HepG2 (cell line): ENCODE results near the gene FITM1. TPM values are rescaled to one million over a fixed set of nuclear protein-coding genes. Genes with fewer than 3 reads are reported as not detected.
A peak's percentile ranks its signal among the peaks of the same experiment; 100 is the strongest.

Experiments used
- BRCA1 ChIP-seq: sonication (generic); formaldehyde crosslinking; IDR thresholded peaks from 2 replicates; pipeline ENCODE4 v1.4.0; 2020; ENCODE audit warnings: missing genetic modification reagents
- HHEX ChIP-seq: IDR thresholded peaks from 2 replicates; pipeline ENCODE4 v1.6.1; 2016; ENCODE audit warnings: control low read depth
- JUN ChIP-seq: sonication (generic); formaldehyde crosslinking; IDR thresholded peaks from 2 replicates; pipeline ENCODE4 v1.4.0; 2020; ENCODE audit warnings: mild to moderate bottlenecking, missing genetic modification reagents
- NCOA2 ChIP-seq: sonication (generic); formaldehyde crosslinking; IDR thresholded peaks from 2 replicates; pipeline ENCODE4 v1.8.0; 2022; ENCODE audit warnings: inconsistent platforms
- PAX8 ChIP-seq: sonication (generic); formaldehyde crosslinking; IDR thresholded peaks from 2 replicates; pipeline ENCODE4 v1.8.0; 2022; ENCODE audit warnings: mild to moderate bottlenecking, missing genetic modification reagents, borderline replicate concordance
- RBM22 ChIP-seq: fragments of 200-400 bp; formaldehyde crosslinking; optimal IDR thresholded peaks from 2 replicates; pipeline ENCODE3; 2017; ENCODE audit warnings: mild to moderate bottlenecking, low read length, moderate library complexity
- RFXAP ChIP-seq: sonication (generic); formaldehyde crosslinking; IDR thresholded peaks from 2 replicates; pipeline ENCODE4 v1.4.0; 2020; ENCODE audit warnings: missing genetic modification reagents, borderline replicate concordance
- TCF12 ChIP-seq, 2 experiments: fragments of 450-650 bp in 1 of 2; sonication (generic) in 1 of 2; formaldehyde crosslinking in 1 of 2; IDR thresholded peaks; 2 replicates each; pipeline versions ENCODE4 v1.6.1 to v1.8.0; 2017 to 2022; ENCODE audit warnings: antibody characterized with exemption in 1 of 2, mild to moderate bottlenecking in 1 of 2, missing genetic modification reagents in 1 of 2, moderate library complexity in 1 of 2
- TEAD2 ChIP-seq: sonication (generic); formaldehyde crosslinking; IDR thresholded peaks from 2 replicates; pipeline ENCODE4 v1.9.0; 2021; ENCODE audit warnings: missing genetic modification reagents
- ZC3H13 ChIP-seq: sonication (generic); formaldehyde crosslinking; IDR thresholded peaks from 2 replicates; pipeline ENCODE4 v1.8.1; 2023; ENCODE audit warnings: mild to moderate bottlenecking, missing genetic modification reagents, moderate library complexity
- ZNF34 ChIP-seq: sonication (generic); formaldehyde crosslinking; IDR thresholded peaks from 2 replicates; pipeline ENCODE4 v1.4.0; 2020; ENCODE audit warnings: mild to moderate bottlenecking, missing genetic modification reagents, borderline replicate concordance
- ZNF614 ChIP-seq: IDR thresholded peaks from 2 replicates; pipeline ENCODE4 v1.6.1; 2018; ENCODE audit warnings: missing biosample characterization, missing genetic modification reagents, inconsistent platforms, borderline replicate concordance
- ZNF724P ChIP-seq: sonication (generic); formaldehyde crosslinking; IDR thresholded peaks from 2 replicates; pipeline ENCODE4 v1.8.0; 2022; ENCODE audit warnings: missing genetic modification reagents, borderline replicate concordance
- ZNF761 ChIP-seq: sonication (generic); formaldehyde crosslinking; conservative IDR thresholded peaks from 2 replicates; pipeline ENCODE4 v1.4.0; 2020; ENCODE audit warnings: mild to moderate bottlenecking, missing genetic modification reagents
- ZNF772 ChIP-seq: sonication (generic); formaldehyde crosslinking; IDR thresholded peaks from 2 replicates; pipeline ENCODE4 v1.5.0; 2020; ENCODE audit warnings: mild to moderate bottlenecking, missing genetic modification reagents
- polyA plus RNA-seq, 8 experiments: library from polyadenylated mRNA; depleted of rRNA in 3 of 8; stranded (reverse) in 7 of 8; unstranded in 1 of 8; fragments of >200 nt; fragmentation: Illumina TruSeq in 4 of 8; extraction: Trizol in 4 of 8; gene quantifications; 2 replicates each; pipeline versions ENCODE4 v1.2.1 to v1.2.3, GENCODE V29; 2011 to 2016; ENCODE audit warnings: low read depth in 4 of 8, missing spikeins in 1 of 8, mixed read lengths in 1 of 8; ENCODE audit not compliant: insufficient read depth in 1 of 8
- total RNA-seq, 5 experiments: library from RNA; depleted of rRNA; stranded (reverse); fragments of >200 nt; fragmentation: Illumina TruSeq; extraction: Trizol; gene quantifications; 2 replicates each; pipeline ENCODE4 v1.2.3, GENCODE V29; 2016; ENCODE audit warnings: low read depth in 1 of 5
- TF ChIP-seq, protein P1 (sequence below): sonication (generic); formaldehyde crosslinking; IDR thresholded peaks from 2 replicates; pipeline ENCODE4 v1.5.0; 2020; ENCODE audit warnings: missing genetic modification reagents, mild to moderate bottlenecking, borderline replicate concordance
- TF ChIP-seq, protein P2 (sequence below): sonication (generic); formaldehyde crosslinking; IDR thresholded peaks from 2 replicates; pipeline ENCODE4 v1.5.0; 2020; ENCODE audit warnings: mild to moderate bottlenecking, missing genetic modification reagents
- TF ChIP-seq, protein P3 (sequence below): IDR thresholded peaks from 2 replicates; pipeline ENCODE4 v1.6.1; 2016; ENCODE audit warnings: low read depth, borderline replicate concordance
- TF ChIP-seq, protein P4 (sequence below), 2 experiments: sonication (generic) in 1 of 2; formaldehyde crosslinking in 1 of 2; IDR thresholded peaks; 2 replicates each; pipeline versions ENCODE4 v1.6.1 to v1.9.0; 2014 to 2022; ENCODE audit warnings: antibody characterized with exemption in 1 of 2, borderline replicate concordance in 1 of 2, inconsistent platforms in 1 of 2, low read depth in 1 of 2, missing genetic modification reagents in 1 of 2

FITM1 gene
- total and polyA plus RNA-seq, 2 of the 13 experiments (the other 11 are each of a cell fraction or from before 2014, with no cell fraction given) = 2.7 to 5.8 TPM

DNA sequence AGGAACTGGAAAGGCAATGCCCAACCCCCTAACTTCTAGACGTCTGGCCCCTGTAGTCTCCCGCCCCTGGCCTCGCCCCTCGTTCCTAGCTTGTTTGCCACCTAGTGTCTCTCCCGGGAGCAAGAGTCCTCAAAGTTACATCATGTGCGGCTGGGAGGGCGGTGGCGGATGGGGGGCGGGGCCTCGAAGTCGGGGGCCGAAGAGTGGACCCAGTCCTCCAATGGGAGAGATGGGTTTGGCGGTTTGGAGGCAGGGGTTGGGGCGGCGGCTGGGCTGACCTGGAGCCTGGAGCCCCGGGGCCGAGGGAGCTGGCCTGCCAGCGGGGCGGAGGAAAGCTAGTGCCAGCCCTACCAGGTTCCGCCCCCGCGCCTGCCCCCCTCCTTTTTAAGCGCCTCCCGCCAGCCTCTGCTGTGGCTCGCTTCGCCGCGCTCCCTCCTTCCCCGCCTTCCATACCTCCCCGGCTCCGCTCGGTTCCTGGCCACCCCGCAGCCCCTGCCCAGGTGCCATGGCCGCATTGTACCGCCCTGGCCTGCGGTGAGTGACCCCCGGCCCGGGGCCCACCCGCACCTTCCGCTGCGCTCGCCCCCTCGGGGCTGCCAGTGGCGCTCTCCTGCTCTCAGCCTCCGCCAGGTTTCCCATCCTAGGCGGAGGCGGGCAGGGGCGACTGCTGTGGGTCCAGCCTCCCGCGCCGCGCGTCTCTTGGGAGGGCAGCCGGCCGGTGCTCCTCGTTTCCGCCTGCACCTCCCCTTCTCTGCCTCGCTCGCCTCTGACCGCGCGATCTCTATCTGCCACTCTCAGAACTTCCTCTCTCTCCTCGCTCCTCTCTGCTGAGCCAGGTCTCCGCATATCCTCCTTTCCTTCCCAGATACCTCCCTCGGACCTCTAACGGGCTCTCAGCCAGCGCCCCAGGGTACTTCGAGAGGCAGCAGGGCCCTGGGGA, 36.3 kb upstream of the FITM1 start, which contains the start of gene PCK2 (continued):
- peak; percentile 82 for TF ChIP-seq NCOA2 (CRISPR knock-in tag)
- TF ChIP-seq RFXAP (CRISPR knock-in tag) = peak; percentile 91; the same call in 1 of the 2 replicates
- TF ChIP-seq ZNF761 (CRISPR knock-in tag) = peak; percentile 85
- peak; percentile 97 for TF ChIP-seq BRCA1 (CRISPR knock-in tag)
- peak; percentile 99 for TF ChIP-seq ZNF724P (CRISPR knock-in tag)
- peak; percentile 93 for TF ChIP-seq TEAD2 (CRISPR knock-in tag)
- TF ChIP-seq HHEX = no peak; the same call in 1 of the 2 replicates
- no peak; the same call in none of the 2 replicates for TF ChIP-seq ZNF772 (CRISPR knock-in tag)
- TF ChIP-seq, protein P1, sequence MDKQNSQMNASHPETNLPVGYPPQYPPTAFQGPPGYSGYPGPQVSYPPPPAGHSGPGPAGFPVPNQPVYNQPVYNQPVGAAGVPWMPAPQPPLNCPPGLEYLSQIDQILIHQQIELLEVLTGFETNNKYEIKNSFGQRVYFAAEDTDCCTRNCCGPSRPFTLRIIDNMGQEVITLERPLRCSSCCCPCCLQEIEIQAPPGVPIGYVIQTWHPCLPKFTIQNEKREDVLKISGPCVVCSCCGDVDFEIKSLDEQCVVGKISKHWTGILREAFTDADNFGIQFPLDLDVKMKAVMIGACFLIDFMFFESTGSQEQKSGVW (CRISPR knock-in tag) = no peak
- no peak for TF ChIP-seq ZC3H13 (CRISPR knock-in tag)
- TF ChIP-seq RBM22 = peak; percentile 94
- TF ChIP-seq, protein P2, sequence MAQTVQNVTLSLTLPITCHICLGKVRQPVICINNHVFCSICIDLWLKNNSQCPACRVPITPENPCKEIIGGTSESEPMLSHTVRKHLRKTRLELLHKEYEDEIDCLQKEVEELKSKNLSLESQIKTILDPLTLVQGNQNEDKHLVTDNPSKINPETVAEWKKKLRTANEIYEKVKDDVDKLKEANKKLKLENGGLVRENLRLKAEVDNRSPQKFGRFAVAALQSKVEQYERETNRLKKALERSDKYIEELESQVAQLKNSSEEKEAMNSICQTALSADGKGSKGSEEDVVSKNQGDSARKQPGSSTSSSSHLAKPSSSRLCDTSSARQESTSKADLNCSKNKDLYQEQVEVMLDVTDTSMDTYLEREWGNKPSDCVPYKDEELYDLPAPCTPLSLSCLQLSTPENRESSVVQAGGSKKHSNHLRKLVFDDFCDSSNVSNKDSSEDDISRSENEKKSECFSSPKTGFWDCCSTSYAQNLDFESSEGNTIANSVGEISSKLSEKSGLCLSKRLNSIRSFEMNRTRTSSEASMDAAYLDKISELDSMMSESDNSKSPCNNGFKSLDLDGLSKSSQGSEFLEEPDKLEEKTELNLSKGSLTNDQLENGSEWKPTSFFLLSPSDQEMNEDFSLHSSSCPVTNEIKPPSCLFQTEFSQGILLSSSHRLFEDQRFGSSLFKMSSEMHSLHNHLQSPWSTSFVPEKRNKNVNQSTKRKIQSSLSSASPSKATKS (CRISPR knock-in tag) = no peak
- TF ChIP-seq JUN = no peak
- peak; percentile 99 for TF ChIP-seq ZNF614 (CRISPR knock-in tag)
- TF ChIP-seq, protein P3, sequence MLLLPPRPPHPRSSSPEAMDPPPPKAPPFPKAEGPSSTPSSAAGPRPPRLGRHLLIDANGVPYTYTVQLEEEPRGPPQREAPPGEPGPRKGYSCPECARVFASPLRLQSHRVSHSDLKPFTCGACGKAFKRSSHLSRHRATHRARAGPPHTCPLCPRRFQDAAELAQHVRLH (CRISPR knock-in tag) = peak; percentile 98
- TF ChIP-seq PAX8 = peak; percentile 91; the same call in 1 of the 2 replicates
- TF ChIP-seq, protein P4, sequence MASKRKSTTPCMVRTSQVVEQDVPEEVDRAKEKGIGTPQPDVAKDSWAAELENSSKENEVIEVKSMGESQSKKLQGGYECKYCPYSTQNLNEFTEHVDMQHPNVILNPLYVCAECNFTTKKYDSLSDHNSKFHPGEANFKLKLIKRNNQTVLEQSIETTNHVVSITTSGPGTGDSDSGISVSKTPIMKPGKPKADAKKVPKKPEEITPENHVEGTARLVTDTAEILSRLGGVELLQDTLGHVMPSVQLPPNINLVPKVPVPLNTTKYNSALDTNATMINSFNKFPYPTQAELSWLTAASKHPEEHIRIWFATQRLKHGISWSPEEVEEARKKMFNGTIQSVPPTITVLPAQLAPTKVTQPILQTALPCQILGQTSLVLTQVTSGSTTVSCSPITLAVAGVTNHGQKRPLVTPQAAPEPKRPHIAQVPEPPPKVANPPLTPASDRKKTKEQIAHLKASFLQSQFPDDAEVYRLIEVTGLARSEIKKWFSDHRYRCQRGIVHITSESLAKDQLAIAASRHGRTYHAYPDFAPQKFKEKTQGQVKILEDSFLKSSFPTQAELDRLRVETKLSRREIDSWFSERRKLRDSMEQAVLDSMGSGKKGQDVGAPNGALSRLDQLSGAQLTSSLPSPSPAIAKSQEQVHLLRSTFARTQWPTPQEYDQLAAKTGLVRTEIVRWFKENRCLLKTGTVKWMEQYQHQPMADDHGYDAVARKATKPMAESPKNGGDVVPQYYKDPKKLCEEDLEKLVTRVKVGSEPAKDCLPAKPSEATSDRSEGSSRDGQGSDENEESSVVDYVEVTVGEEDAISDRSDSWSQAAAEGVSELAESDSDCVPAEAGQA (IDR thresholded peaks at IDR 0.05; ENCODE audit: low read depth) = peak; percentile 83
- TF ChIP-seq, protein P4 (CRISPR knock-in tag; IDR thresholded peaks at IDR 0.05; ENCODE audit: borderline replicate concordance) = peak; percentile 93; the same call in 1 of the 2 replicates
- no peak; the same call in none of the 2 replicates for TF ChIP-seq ZNF34 (CRISPR knock-in tag)
- no peak for TF ChIP-seq TCF12 (IDR thresholded peaks at IDR 0.05)
- TF ChIP-seq TCF12 (CRISPR knock-in tag; IDR thresholded peaks at IDR 0.05) = peak; percentile 56; the same call in 1 of the 2 replicates
